HCEC 1CT (cell line): ENCODE measurements around the gene SCD.
A peak's percentile ranks its signal among the peaks of the same experiment; 100 is the strongest.

Experiments
- DNase-seq: peaks from one replicate; pipeline ENCODE4 v3.0.0-alpha.2; 2017

SCD gene

DNA sequence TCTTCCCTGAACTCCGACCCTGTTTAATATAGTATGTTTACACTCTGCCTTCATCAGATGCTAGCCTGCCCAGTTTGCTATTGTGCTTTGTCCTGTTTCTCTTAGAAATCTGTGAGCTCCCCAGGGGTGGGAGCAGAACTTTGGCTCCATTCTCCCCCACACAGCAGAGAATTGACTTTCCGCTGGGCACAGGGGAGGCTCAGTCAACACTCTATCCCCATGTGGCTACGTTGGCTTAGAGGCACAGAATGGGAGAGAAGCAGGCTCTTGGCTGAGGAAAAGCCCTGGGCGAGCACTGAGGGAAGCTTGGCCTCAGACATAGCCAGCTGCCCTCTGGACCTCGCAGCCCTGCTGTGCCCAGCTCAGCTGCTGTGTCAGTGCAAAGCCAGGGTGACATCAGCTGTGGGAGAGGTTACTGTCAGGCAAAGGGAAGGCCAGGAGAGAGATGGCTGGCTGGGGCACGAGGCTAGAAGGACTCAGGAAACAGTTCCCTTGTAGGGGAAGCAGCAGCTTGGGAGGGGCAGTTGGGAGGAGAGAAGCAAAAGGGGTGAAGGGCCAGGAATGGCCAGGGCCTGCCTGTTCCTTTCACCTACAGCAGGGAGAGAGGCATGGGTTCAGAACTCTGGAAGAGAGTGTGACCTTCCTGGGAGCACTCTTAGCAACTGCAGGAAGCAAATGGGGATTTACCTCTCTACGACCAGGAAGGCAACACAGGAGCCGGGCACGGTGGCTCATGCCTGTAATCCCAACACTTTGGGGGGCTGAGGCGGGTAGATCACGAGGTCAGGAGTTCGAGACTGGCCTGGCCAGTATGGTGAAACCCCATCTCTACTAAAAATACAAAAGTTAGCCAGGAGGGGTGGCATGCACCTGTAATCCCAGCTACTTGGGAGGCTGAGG lies 5.8 kb upstream of the SCD start:
- DNase-seq = no peak

- peak; percentile 61 for DNase-seq
These were observed 4.9 kb upstream of the SCD start for GRCh38 chr10:100341953-100342626.

DNA sequence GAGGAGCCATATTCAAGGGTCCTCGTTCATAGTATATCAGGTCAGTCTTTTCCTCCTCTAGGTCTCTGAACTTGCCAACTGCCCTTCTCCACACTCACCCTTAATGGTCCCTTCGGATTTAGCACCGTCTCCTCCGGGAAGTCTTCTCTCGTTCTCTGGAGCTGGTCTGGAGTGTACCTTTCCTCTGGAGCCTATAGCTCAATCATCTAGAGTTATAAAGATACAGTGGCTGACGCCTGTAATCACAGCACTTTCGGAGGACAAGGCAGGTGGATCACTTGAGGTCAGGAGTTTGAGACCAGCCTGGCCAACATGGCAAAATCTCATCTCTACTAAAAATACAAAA lies 4.4 kb upstream of the SCD start:
- no peak for DNase-seq

DNA sequence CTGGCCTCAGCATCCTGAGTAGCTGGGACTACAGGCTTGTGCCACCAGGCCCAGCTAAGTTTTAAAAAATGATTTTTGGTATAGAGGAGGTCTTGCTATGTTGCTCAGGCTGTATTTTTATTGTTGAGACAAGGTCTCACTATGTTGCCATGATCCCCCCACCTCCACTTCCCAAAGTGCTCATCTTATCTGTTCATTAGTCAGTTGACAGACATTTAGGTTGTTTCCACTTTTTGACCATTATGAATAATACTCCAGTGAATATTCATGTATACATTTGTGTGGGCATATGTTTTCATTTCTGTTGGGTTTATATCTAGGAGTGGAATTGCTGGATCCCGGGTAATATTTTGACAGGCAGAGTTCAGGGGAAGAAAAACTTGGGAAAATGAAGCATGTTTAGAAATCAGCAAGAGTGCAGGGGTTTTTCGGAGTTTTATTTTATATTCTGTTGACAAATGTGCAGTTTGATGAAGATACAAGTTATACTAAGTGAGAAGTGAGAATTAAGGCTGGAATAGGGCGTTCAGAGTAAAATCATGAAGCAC lies 2.7 kb upstream of the SCD start:
- no peak for DNase-seq

DNA sequence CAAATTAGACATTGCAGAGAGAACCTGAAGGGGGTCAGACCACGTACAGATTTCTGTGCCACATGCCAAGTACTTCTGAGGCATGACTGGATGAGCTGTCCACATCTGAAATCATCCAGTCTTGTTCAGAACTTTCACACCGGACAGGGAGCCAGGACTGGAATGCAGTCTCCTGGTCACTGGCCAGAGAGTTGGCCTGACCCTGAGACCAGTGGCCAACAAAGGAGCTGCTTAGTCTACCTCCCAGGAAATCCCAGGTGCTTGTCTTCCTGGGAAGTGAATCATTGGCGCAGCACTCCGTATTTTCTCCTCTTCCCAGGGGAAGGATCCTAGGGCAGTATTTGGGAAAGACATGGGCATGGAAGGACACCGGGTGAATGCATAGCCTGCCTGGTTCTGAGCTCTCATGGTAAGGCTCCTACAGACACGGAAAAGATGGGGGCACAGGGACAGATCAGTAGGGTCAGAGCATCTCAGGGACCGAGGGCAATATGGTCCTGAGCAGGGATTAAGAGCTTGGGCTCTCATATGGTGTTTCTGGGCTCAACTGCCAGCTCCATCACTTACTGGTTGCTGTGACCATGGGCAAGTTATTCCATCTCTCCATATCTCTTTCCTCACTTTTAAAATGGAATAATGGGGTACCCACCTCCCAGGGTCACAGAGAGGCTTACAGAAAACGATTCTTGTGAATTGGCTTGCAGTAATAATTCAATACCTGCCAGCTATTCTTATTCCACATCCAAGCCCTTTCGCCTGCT lies 1.3 kb upstream of the SCD start:
- DNase-seq = peak; percentile 82

GRCh38 chr10:100346351-100346764 lies 675 bp upstream of the SCD start:
- peak; percentile 73 for DNase-seq

DNA sequence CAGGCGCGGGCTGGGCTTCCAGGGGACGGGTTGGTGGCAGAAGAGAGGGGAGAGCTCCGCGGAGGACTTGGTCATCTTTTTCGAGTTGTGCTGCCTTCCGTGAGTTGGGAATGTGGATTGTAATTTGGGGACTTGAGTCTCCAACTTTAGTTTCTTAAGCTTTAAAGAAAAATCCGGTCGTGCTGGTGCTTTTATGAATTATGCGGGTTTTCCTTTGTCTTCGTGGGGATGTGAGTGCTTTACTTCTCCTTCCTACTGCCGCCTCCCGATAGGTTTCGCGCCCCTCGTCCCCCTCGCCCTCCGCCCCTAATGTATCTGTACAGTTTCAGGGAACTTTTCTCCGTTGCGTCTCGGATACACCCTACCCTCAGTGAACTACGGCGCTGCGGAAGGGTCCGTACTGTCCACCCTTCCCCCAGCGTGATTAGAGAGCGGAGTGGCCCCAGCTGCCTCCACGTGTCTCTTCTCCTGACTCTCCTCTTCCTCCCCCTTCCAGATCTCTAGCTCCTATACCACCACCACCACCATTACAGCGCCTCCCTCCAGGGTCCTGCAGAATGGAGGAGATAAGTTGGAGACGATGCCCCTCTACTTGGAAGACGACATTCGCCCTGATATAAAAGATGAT lies 649 bp downstream of the SCD start:
- peak; percentile 34 for DNase-seq

- no peak for DNase-seq
These were observed 1.4 kb downstream of the SCD start for GRCh38 chr10:100348389-100348927.

DNA sequence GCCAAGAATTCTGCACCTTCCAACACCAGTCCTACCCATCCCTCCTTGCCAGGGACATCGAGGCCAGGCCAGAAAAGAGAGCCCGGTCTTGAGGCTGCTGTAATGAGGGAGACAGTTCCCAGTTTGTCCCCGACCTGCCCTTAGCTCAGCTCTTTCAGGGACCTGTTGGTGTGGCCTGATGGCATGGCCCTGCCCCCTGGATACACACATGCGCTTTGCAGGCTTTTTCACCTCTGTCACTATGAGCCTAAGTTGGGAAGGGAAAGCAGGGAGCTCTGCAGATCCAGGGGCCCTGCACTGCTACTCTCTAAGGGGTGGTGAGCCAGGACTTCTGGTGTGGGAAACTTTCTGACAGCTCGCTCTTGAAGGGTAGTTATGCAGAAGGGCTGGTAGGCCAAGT lies 2.1 kb downstream of the SCD start:
- no peak for DNase-seq

GRCh38 chr10:100349672-100350071 lies 2.6 kb downstream of the SCD start:
- no peak for DNase-seq

DNA sequence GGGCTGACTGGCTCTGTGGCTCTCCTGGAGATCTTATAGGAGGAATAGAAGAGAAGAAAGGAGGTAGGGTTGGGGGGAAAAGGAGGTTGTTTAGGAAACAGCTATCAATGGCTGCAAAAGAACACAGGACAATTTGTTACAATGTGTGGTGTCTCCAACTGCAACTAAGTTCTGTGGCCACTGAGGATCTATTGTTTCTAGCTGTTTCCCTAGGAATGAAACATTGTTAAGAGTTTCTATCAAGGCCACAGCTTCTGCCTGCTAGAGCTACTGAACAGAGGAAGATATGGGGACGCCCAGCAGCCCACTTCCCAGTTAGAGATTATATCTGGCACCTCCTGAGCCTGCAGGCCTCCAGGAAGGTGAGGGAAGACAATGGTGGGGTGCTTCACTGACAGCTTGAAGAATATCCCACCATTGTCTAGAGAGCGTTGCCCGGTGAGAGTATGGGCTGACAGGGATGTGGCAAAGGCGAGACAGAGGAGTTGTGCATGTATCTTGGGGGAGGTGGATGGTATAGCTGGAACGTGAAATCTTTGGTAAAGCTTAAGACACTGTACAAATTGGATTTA lies 4.0 kb downstream of the SCD start:
- no peak for DNase-seq

- DNase-seq = no peak
These were observed 6.9 kb downstream of the SCD start for GRCh38 chr10:100353770-100354485.

DNA sequence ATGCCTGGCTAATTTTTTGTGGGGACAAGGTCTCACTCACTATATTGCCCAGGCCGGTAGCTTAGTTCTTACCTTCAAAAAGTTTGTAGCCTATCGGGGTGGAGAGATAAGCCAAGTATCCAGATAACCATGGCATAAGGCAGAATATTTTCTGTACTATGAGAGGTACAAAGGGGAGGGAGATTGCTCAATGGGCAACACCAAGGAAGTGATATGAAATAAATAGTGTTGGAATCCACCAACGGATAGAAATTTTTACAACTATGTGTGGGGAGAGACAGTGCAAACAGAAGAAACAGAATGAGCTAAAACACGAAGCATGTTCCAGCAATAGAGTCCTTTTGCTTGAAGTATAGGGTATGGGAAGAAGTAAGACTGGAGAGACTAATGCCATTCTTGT lies 8.1 kb downstream of the SCD start:
- no peak for DNase-seq

- no peak for DNase-seq
These were observed 9.3 kb downstream of the SCD start for GRCh38 chr10:100356067-100357017.

GRCh38 chr10:100357059-100357858 lies 10.2 kb downstream of the SCD start:
- DNase-seq = no peak

- no peak for DNase-seq
These were observed 12.0 kb downstream of the SCD start for GRCh38 chr10:100359030-100359432.

DNA sequence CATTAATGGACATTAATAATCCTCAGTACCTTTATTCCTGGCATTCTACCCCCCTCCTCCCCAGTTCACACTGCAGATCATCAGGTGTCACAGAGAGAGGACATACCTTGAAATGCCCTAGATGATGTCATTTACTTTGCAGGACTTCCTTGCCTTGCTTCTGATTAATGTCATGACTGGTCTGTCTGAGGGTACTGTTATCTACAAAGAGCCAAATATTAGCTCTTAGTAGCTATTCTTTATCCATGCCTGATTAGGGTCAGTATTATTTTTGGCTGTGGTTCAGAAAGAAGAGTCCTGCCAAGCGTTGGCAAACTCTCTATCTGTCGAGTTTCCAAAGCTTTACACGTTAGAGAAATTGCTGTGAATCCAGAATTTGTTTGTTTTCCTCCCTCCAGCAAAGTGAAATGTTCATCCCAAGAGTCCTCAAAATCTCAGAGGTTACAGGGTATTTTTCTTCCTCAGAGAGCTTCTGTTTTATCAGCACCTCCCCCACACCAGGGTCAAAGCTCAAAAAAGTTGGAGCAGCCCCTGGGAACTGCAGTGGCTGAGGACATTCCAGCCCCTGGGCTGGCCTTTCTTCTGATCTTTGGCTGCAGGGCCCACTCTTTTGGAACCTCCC lies 12.6 kb downstream of the SCD start:
- DNase-seq = no peak

DNA sequence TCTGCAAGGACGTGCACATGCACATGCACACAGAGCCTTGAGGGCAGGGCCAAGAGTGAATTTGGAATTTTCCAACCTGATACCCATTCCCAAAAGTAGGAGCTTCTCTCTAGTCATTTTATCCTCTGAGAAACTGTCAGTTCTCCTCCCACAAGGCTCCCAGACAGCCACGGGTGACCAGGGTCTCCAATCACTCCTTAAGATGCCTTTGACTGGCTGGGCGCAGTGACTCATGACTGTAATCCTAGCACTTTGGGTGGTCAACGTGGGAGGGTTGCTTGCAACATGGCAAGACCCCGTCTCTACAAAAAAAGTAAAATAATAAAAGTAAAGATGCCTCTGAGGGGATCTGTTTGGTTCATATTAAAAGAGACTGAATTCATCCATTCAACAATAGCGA lies 13.2 kb downstream of the SCD start:
- DNase-seq = no peak
